Natural killer cell (primary cell): Measurements from ENCODE around the gene VWA2. TPM values are rescaled to one million over a fixed set of nuclear protein-coding genes. Genes with fewer than 3 reads are reported as not detected.

Source experiments
- ATAC-seq, 3 donors: fragments of 150-1000 bp in 2 of 3; fragments of 200-7000 bp in 1 of 3; cut with Tn5 transposase; 1 replicate in 1 of 3; 2 replicates in 2 of 3; pipeline ENCODE4 v1.10.0; 2021; ENCODE audit warnings: mild to moderate bottlenecking in 2 of 3, moderate library complexity in 2 of 3
- DNase-seq, 2 donors: peaks; one replicate each; pipeline versions ENCODE4 v3.0.0 to v3.0.0-alpha.2; 2013 to 2021; ENCODE audit warnings: mixed read lengths in 1 of 2
- H3K27ac ChIP-seq: one replicate; pipeline ENCODE4 v1.5.1; 2013; ENCODE audit warnings: mild to moderate bottlenecking, low read length
- H3K27me3 ChIP-seq: one replicate; pipeline ENCODE4 v1.6.1; 2013; ENCODE audit warnings: low read length; ENCODE audit not compliant: control insufficient read depth, insufficient read depth
- H3K36me3 ChIP-seq: one replicate; pipeline ENCODE4 v1.6.1; 2013; ENCODE audit warnings: low read length; ENCODE audit not compliant: control insufficient read depth, insufficient read depth
- H3K4me1 ChIP-seq: one replicate; pipeline ENCODE4 v1.6.1; 2013; ENCODE audit warnings: low read length; ENCODE audit not compliant: control insufficient read depth, insufficient read depth
- H3K4me3 ChIP-seq: one replicate; pipeline ENCODE4 v1.5.1; 2013; ENCODE audit warnings: low read length
- H3K9me3 ChIP-seq: one replicate; pipeline ENCODE4 v1.6.1; 2013; ENCODE audit warnings: low read length; ENCODE audit not compliant: control insufficient read depth, insufficient read depth
- H3K27ac Mint-ChIP-seq, 2 donors: one replicate each; pipeline ENCODE4 v1.8.0; 2022; ENCODE audit warnings: mild to moderate bottlenecking in 2 of 2, mixed read lengths in 2 of 2, moderate library complexity in 1 of 2
- H3K27me3 Mint-ChIP-seq, 2 donors: one replicate each; pipeline ENCODE4 v1.8.0; 2022; ENCODE audit warnings: low read depth in 2 of 2, mixed read lengths in 2 of 2
- H3K36me3 Mint-ChIP-seq: one replicate; pipeline ENCODE4 v1.8.0; 2022; ENCODE audit warnings: mixed read lengths
- H3K4me1 Mint-ChIP-seq, 2 donors: one replicate each; pipeline ENCODE4 v1.8.0; 2022; ENCODE audit warnings: mixed read lengths in 2 of 2
- H3K4me3 Mint-ChIP-seq: one replicate; pipeline ENCODE4 v1.8.0; 2022; ENCODE audit warnings: mild to moderate bottlenecking, moderate library complexity, mixed read lengths
- H3K9me3 Mint-ChIP-seq, 2 donors: one replicate each; pipeline ENCODE4 v1.8.0; 2022; ENCODE audit warnings: mixed read lengths in 2 of 2
- WGBS: methylation state at CpG from one replicate; pipeline ENCODE4 v1.1.7; 2013; ENCODE audit warnings: missing lambda C conversion rate; ENCODE audit not compliant: insufficient coverage; 5-methylcytosine and 5-hydroxymethylcytosine counted together
- intact Hi-C: fragments of 100-400 bp; cut with micrococcal nuclease; formaldehyde crosslinking; loops from one replicate; pipeline ENCODE4 v1.14.2; 2022
- total RNA-seq, 4 donors: library from RNA; stranded (reverse); fragments of 120-200 nt in 1 of 4; gene quantifications; one replicate each; pipeline versions ENCODE4 v1.2.3 to v1.2.4, GENCODE V29; 2013 to 2022
- TF ChIP-seq, protein P1 (sequence below): fragments of 200-600 bp; IDR thresholded peaks from one replicate; pipeline ENCODE4 v1.8.0; 2022; ENCODE audit warnings: antibody characterized with exemption

The VWA2 gene
- total RNA-seq, 3 donors from 2014 or later (not counting 1 experiment from before 2014, with no cell fraction given): not detected

DNA sequence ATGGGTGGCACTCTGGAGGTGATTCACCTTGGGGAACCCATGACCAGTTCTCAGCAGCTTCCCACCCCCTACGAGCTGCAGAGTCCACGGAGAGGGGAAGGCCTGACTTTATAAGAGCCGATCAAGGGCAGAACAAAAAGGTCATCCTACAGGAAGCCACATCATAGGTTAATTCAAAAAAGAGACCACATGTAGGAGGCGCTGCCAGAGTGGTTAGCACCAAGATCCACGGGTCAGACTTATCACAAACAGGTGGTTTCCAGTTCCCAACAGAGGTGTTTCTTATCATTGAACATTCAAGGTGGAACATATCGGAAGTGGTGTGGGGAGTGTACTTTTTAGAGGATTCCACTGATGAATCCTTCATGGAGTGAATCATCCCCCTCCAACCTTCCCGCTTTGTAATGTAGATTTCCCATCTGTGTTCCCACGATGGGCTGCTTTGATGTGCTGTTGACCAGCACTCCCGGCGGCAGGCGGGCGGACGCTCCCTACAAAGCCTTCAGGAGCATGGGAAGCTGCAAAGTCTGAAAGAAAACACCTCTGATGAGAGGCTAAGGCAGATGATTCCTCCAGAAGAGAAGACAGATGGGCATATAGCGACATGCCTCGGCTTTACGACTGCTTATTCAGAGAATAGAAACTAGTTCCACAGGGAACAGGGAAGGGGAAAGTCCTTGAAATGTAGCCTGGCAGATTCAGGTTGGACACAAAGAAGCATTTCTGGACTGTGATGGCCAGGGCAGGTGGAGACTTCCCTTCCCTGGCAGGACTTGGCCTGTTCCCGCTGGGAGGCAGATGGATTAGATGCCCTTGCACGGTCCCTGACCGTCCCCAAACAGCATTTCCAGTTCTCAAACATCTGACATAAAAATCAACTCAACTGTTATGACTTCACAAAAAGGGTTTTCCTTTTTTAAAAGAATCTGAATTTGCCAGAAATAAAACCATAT, 98.7 kb downstream of the VWA2 start:
- Histone ChIP-seq H3K27ac (no peak overlapping the region), H3K4me3 (no peak overlapping the region), H3K36me3 (no peaks in the 10 kb centered on the region), H3K4me1 (peaks cover 16% of the 10 kb centered on the region), H3K27me3 (no peaks in the 10 kb centered on the region), H3K9me3 (no peaks in the 10 kb centered on the region)
- no peak overlapping the region for H3K4me3 Mint-ChIP-seq
- H3K9me3 Mint-ChIP-seq: no peaks in the 10 kb centered on the region
- DNase-seq (peak in 1 of 2 donors; percentile 17), ATAC-seq (peak; percentile 60 to 86 (median 86))
- H3K27me3 Mint-ChIP-seq: no peaks in the 10 kb centered on the region
- H3K36me3 Mint-ChIP-seq: no peaks in the 10 kb centered on the region
- H3K27ac Mint-ChIP-seq: no peak overlapping the region
- peaks cover 5 to 11% of the 10 kb centered on the region in 2 donors for H3K4me1 Mint-ChIP-seq
- TF ChIP-seq, protein P1, sequence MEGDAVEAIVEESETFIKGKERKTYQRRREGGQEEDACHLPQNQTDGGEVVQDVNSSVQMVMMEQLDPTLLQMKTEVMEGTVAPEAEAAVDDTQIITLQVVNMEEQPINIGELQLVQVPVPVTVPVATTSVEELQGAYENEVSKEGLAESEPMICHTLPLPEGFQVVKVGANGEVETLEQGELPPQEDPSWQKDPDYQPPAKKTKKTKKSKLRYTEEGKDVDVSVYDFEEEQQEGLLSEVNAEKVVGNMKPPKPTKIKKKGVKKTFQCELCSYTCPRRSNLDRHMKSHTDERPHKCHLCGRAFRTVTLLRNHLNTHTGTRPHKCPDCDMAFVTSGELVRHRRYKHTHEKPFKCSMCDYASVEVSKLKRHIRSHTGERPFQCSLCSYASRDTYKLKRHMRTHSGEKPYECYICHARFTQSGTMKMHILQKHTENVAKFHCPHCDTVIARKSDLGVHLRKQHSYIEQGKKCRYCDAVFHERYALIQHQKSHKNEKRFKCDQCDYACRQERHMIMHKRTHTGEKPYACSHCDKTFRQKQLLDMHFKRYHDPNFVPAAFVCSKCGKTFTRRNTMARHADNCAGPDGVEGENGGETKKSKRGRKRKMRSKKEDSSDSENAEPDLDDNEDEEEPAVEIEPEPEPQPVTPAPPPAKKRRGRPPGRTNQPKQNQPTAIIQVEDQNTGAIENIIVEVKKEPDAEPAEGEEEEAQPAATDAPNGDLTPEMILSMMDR: no peak
- intact Hi-C loops: no loop called here
- 60% methylated on average over 18 of the region's 19 CpGs for WGBS

DNA sequence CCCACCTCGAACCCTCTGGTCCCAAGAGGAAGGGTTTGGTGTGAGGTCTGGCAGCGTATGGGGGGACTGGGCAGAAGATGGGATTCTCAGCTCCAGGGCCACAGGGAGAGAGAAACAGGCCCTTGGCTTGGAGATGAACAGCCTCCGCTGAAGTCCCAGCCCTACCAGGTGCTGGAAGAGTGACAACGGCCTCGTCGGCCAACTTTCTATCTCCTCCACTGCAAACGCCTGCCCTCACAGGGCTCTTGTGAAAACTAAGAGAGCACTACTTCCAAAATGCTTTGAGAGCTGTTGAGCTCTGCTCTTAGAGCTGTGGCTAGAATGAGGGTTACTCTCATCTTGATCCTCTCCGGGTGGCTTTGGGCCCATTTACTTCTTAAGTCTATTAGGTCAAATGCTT, 101.8 kb downstream of the VWA2 start:
- H3K36me3 ChIP-seq: no peaks in the 10 kb centered on the region
- no peaks in the 10 kb centered on the region for H3K27me3 ChIP-seq
- peaks cover 0 to 6% of the 10 kb centered on the region in 2 donors for H3K27me3 Mint-ChIP-seq
- over 99% methylated on average over 8 of the region's 8 CpGs for WGBS
- H3K27ac ChIP-seq: no peak overlapping the region
- DNase-seq (no peak), ATAC-seq (no peak)
- H3K9me3 Mint-ChIP-seq: no peaks in the 10 kb centered on the region
- H3K4me1 ChIP-seq: peaks cover 16% of the 10 kb centered on the region
- no peak overlapping the region for H3K4me3 Mint-ChIP-seq
- peaks cover 5 to 11% of the 10 kb centered on the region in 2 donors for H3K4me1 Mint-ChIP-seq
- TF ChIP-seq, protein P1: no peak
- intact Hi-C loops: no loop called here
- no peak overlapping the region for H3K27ac Mint-ChIP-seq
- H3K9me3 ChIP-seq: no peaks in the 10 kb centered on the region
- H3K4me3 ChIP-seq: no peak overlapping the region
- no peaks in the 10 kb centered on the region for H3K36me3 Mint-ChIP-seq

Other genes with a start within 250 kb of the VWA2 start
- 1 to 10 TPM in 2 of 3 donors, under 1 TPM in 1; 0.12 to 2.9 (median 2.1) TPM for gene ADRB1, start 195.4 kb upstream of the VWA2 start, total RNA-seq
- gene CCDC186, start 65.1 kb upstream of the VWA2 start, total RNA-seq: 10 to 100 TPM; 51.1 to 66.9 (median 54.0) TPM
- under 1 TPM; 0.08 to 0.33 (median 0.09) TPM for gene TDRD1, start 59.9 kb upstream of the VWA2 start, total RNA-seq
- gene AFAP1L2, start 165.2 kb downstream of the VWA2 start, total RNA-seq: 1 to 10 TPM in 2 of 3 donors, under 1 TPM in 1; 0.66 to 2.8 (median 1.3) TPM